Amniotic stem cell (primary cell): Measurements from ENCODE around the gene GIPC3.

Source experiments
- DNase-seq: peaks from one replicate; lab custom pipeline; 2025; lab: John Stamatoyannopoulos, UW

The GIPC3 gene

DNA sequence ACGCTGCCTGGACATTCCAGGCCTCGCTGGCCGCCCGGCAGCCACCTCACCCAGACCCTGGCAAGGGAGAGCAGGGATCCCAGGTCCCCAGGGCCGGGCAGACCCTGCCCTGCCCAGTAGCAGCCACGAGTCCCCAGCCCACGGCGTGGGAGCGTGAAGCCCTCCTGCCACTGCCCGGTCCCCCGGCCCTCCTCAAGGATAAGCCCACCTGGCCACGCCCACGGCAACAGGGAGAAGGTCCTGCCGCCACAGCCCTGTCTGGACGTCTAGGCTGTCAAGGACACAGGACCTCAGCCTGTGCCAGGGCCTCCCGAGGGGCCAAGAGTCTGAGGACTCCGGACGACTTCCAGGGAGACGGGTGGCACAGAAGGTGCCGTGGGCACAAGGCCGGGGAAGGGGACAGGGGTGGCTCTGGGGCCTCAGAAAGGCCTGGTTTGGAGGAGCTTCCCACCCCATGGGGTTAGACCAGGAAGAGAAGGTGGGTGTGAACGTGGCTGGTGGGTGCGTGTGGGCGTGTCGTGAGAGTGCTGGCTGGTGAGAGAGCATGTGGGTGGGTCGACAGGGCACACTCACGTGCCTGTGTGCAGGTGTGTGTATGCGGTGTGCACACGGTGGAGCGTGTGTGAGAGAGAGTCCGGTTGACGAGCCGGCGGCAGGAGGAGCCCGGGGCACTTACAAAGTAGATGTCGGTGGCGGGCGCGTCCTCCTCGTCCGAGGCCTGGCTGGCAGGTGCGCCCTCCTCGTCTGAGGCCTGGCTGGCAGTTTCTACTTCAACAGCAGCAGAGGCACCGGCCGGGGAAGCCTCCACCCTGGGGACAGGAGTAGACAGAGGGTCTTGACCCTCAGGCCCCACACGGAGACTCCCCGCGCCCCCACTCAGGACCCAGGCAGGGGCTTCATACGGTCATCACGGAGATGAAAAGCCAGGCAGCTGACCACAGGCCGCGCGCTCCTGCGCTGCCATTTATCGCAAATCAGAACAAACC, 53.2 kb downstream of the GIPC3 start:
- DNase-seq, result no peak

DNA sequence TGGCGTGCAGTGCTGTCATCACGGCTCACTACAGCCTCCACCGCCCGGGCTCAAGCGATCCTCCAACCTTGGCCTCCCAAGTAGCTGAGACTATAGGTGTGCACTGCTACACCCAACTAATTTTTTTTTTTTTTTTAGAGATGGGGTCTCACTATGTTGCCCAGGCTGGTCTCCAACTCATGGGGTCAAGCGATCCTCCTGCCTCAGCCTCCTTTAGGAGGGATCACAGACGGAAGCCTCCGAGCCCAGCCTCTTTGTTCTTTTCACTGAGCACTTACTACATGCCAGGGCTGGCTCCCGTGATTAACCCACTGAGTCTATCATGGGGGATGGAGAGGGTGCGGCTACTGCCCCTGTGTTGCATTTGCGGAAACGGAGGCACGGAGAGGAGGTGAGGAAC, 54.2 kb downstream of the GIPC3 start:
- DNase-seq, result no peak

DNA sequence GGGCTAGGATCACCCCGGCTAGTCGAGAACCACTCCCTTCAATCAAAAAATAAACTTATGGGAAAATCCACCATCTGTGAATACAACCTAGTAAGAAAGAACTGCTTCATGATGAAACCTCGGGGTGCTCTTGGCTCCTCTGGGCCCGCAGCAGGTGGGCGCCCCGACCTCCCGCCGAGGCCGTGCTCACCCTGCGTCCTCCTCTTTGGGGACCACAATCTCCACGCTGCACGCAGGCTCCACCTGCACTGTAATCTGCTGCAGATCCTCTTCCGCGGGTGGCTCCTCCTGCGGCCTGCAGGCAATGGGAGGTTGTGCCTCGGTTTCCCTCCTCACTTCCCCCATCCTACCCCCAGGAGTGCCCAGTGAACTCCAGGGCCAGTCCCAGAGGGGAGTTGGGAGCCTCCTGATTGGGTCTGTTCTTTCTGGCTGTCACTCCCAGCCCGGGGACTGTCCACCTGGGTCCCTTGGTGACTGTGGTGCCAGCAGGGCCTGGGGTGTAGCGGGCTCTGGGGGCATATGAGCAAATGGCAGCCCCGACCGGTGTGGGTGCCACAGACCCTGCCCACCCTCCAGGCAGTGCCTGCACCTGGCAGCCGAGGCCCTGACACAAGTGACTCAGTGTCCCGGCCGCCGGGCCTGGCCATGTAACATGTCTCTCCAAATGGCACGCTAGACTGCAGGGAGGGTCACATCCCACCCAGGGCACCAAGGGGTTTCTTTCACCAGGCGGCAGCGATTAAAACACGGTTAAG, 56.4 kb downstream of the GIPC3 start:
- no peak for DNase-seq

DNA sequence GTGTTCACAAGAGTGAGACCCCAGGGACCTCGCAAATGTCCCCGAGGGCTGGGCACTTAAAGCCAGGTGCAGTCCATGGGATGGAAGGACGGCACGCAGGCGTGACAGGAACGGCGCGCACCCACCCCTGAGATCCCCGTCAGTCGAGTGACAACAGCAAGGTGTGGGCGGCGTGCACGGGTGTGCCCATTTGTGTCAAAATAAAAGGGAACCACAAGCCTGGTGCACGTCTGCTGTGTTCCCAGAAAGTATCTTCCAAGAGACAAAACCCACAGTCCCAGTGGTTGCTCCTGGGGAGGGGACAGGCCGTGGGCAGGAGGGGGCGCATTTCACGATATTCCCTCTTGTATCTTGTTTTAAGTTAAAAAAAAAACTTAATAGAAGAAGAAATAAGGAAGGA, 57.0 kb downstream of the GIPC3 start:
- no peak for DNase-seq
